NCI-H2081 (cell line): Measurements from ENCODE around the gene SPINK4.

Source experiments
- DNase-seq, 2 experiments: peaks; one replicate each; lab custom pipeline; 2025; lab: John Stamatoyannopoulos, UW

Gene SPINK4

GRCh38 chr9:33257276-33257675, 17.3 kb downstream of the SPINK4 start:
- DNase-seq, result no peak

DNA sequence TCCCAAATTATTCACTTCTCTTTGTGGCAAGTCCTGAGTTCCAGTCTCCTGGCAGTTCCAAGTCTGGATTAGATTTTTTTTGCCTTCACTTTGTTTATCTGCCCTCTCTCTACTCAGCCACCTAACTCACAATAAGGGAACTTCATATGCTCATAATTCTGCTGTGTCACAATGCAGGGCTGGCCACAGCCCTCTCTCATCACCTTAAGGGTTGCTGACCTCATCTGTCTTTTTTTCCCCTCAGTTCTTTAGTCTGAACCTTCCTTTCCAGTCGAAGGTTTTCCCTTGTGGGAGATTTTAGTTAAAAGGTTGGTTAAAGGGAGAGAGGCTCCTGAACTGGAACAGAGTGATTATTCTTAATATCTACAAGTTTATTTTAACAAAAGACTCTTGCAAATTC, 20.4 kb downstream of the SPINK4 start:
- no peak for DNase-seq

DNA sequence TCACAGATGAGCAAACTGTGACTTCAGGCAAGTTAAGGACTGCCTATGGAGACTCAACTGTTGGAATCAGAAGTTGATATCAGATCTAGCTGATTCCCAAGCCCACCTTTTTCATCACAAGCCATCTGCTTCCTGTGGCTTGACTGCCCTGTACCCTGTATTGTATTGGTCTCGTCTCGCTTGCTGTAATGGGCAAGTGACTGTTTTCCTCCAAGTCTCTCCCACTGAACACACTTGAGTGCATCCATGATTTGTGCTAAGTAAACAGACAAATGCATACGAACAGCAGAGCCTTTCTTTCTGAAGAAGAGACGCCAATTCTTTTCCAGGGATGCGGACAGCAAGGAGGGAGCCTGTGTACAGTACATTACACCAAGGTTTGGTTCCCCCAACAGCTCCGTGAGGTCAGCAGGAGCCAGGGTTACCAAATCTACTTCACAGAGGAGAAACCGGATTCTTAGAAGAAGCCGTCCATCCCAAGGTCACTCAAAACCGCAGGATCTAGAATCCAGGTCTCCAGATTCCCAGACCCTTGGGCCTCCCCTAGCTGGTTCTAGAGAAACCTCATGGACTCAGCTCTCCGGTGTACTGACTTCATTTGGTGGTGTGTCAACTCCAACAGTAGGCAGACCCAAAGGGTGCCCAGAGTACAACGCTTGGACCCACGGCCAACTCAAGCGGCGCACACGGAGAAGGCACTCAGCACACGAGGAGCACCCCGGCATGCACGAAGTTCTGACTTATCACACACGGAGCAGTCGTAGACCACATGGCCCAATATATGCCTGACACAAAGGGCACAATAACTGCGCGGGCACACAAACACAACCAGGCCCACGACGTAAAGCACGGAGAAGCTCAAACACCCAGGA, 23.4 kb downstream of the SPINK4 start:
- DNase-seq, result peak in 1 of 2 experiments; percentile 43

GRCh38 chr9:33264003-33264472, 24.1 kb downstream of the SPINK4 start:
- peak in 1 of 2 experiments; percentile 43 for DNase-seq

- DNase-seq, result peak; percentile 99 to 100
Observed at GRCh38 chr9:33264473-33265177, 24.7 kb downstream of the SPINK4 start, which contains the start of the genes BAG1 and CHMP5. Gene BAG1, minus strand, starts transcription at chr9:33264708. Gene CHMP5, plus strand, starts transcription at chr9:33265049. Its CDS starts 30 bp downstream, at chr9:33265079.

GRCh38 chr9:33265211-33265865, 25.4 kb downstream of the SPINK4 start:
- DNase-seq, result no peak

DNA sequence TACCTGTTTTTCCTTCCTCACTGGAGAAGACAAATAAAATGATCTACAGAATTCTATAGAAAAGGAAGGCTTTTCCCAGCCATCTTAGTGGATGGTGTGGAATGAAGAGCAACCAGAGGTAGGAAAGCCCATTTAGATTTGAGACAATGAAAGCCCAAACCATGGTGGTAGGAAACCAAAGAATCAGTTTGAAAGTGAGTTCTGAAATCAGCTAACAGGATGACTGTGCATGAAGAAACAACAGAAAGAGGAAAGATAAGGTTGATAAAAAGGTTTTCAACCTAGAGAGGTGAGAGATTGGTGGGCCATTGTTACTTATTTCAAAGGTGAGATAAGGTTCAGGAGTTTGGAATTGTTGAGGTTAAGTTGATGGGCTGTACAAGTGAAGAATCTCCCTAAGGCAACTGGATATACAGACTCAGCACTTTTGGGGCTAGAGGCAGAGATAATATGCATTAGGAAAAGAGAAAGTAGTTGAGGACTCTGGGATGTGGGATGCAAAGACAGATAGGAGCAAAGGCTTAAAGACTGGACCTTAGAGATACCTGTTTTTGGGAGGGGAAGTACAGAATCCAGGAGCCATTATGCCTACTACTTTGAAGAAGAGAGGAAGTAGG, 27.3 kb downstream of the SPINK4 start:
- no peak for DNase-seq

DNA sequence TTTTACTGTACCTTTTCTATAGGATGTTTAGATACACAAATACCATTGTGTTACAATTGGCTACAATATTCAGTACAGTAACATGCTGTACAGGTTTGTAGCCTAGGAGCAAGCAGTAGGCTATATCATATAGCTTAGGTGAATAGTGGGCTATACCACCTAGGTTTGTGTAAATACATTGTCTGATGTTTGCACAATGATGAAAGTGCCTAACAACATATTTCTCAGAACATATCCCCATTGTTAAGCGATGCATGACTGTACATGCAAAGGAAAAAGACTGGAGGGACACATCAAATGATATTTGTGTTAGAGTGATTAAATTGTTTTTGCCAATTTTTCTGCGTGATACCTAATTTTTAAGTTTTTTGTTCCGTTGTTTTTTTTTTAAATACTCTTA, 30.2 kb downstream of the SPINK4 start:
- no peak for DNase-seq

DNA sequence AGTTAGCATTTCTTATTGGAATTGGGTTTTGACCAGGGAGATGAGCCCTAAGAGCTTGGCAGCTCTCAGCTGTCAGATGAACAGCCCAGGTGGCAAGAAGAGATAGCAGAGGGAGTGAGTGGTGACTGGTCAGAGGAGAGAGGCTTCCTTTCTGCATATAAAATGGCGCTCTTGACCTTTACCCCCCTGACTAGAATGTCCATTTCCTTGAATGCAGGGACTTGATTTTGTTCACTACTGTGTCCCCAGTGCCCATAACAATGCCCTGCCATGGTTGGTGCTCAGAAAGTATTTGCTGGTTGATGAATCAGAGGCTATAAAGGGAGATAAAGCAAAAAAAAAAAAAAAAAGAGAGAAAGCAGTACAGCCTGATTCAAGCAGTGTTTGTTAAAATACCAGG, 32.1 kb downstream of the SPINK4 start:
- no peak for DNase-seq

DNA sequence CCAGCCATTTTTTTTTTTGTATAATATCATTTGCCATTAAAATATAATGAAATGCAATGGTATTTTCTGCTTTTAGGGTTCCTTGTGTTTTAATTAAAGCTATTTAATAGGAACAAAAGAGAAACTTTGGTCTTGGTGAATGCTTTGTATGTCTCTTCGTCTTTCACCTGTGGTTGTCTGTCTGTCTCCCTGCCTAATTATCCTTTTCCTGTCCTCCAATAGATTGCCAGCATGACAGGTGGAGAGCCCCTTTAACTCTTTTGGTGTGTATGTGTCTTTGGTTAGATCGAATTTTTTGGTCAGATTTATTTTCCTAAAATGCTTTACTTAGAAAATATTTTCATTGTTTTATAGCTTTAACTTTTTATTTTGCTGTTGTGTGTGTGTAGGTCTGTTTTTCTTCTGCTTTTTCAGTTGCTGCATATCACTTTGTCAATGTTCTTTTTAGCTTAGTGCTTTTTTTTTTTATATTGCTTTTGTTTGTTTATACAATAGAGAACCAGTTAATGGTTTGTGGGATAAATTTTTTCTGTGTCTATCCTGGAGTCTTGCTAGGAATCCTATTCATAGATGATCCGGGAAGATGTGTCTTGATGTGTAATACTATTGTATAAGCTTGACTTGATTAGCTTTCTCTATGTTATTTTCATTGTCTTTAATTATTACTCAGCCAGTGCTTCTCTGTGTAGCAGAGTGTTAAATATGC, 33.5 kb downstream of the SPINK4 start:
- no peak for DNase-seq

DNA sequence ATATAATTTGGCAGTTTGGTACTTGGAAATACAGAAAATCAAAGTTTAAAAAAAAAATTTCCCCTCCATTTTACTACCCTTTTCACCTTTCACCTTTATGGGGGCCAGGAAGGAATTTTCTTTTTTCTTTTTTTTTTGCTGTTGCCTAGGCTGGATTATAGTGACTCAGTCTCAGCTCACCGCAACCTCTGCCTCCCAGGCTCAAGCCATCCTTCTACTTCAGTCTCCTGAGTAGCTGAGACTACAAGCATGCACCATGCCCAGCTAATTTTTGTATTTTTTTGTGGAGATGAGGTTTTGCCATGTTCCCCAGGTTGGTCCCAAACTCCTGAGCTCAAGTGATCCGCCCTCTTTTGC, 34.0 kb downstream of the SPINK4 start:
- DNase-seq, result no peak

DNA sequence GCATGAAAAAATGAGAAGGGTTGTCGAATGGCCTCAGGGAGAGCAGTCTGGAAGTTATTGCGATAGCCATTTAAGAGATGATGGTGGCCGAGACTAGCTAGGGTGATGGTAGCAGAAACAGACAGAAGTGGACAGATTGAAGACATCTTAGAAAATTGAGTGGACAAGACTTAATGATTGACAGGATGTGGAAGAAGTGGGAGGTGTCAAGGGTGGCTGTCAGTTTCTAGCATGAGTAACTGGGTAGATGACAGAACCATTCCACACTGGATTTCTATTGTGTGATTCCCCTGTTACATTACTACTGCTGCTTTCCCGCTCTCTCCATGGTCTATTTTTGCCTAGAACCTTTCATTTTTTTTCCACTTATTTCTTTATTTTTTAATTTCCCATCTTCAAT, 37.5 kb downstream of the SPINK4 start:
- DNase-seq, result no peak

DNA sequence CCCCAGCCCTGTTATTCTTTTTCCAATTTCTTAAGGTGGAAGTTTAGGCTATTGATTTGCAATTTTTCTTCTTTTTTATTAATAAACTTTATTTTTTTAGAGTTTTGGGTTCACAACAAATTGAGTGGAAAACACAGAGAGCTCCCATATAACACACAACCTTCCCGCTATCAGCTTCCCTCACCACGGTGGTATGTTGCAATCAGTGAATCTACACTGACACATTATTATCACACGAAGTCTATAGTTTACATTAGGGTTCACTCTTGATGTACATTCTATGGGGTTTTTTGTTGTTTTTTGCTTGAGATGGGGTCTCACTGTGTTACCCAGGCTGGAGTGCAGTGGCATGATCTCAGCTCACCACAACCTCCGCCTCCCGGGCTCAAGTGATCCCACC, 45.5 kb downstream of the SPINK4 start:
- no peak for DNase-seq

- peak; percentile 72 to 85 for DNase-seq
Observed at GRCh38 chr9:33287087-33287490, 47.1 kb downstream of the SPINK4 start.

GRCh38 chr9:33288235-33288634, 48.3 kb downstream of the SPINK4 start:
- DNase-seq, result no peak

GRCh38 chr9:33288828-33289483, 49.0 kb downstream of the SPINK4 start:
- no peak for DNase-seq

- DNase-seq, result no peak
Observed at GRCh38 chr9:33289496-33289895, 49.5 kb downstream of the SPINK4 start.

DNA sequence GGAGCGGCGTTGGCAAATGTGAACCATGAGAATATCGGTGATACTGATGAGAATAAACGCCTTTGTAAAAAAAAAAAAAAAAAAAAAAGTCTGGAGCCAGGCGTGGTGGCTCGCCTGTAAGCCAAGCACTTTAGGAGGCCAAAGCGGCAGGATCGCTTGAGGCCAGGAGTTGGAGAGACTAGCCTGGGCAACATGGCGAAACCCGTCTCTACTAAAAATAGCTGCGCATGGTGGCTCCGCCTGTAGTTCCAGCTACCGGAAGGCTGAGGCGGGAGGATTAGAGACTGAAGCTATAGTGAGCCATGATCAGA, 49.9 kb downstream of the SPINK4 start:
- DNase-seq, result no peak

GRCh38 chr9:33290247-33291030, 50.5 kb downstream of the SPINK4 start, which contains the start of gene NFX1:
Gene NFX1, plus strand, starts transcription at chr9:33290516. Its CDS starts 57 bp downstream, at chr9:33290573.
- DNase-seq, result peak; percentile 99

- DNase-seq, result no peak
Observed at GRCh38 chr9:33291031-33291397, 51.0 kb downstream of the SPINK4 start.
